Tongue (tissue), 2 donors: ENCODE data around the gene ZNF383. TPM values are rescaled to one million over a fixed set of nuclear protein-coding genes. Genes with fewer than 3 reads are reported as not detected.
"Not testable (repeated sequence)": the region's sequence is repeated elsewhere in the genome, so short reads cannot be mapped to it uniquely, and the experiment has no call there.

Experiments
- DNase-seq: peaks from one replicate; pipeline ENCODE4 v3.0.0-alpha.2; 2015
- total RNA-seq: library from RNA; depleted of rRNA; stranded (reverse); fragments of >200 nt; gene quantifications from one replicate; pipeline ENCODE4 v1.2.3, GENCODE V29; 2014

Gene ZNF383
- total RNA-seq = 12.6 TPM

DNA sequence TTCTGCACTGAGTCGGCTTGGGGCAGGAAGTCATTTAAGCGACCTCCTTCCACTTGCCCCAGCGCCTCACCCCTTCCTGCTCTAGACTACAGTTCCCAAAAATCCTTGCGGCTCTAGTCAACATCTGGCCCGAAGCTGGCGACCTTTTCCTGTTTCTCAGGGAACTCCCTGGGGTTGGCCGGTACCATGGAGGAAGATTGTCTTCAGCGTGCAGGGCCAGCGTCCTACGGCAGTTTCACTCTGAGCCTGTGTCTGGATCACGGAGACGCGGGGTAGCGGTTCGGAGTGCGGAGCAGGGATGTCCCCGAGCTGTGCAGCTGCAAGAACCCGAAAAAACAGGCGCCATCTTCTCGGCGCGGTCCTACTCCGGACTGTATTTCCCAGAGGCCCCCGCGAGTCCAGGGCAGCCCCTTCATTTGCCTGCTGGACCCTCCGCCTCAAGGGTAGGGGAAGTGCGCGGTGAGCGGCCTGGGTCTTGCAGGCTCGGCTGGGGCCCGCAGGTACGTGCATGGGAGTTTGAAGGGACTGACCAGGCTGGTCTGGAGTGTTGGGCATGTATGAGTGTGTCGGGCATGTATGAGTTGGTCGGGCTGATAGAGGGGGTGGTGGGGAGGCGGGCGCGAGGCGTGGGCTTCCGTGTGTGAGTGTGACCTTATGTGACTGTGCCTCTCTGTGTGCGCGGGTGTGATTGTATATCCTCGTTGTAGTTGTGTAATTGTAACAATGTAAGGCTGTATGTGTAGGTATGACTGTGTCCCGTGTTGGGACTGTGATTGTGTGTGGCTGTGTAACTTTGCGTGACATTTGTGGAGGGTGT lies at the start of gene ZNF383:
ZNF383 (plus strand) TSS at position 440 of the 817 bp plus-strand sequence. CDS start 12,240 bp downstream, outside the sequence.
- peak; percentile 97 for DNase-seq

DNA sequence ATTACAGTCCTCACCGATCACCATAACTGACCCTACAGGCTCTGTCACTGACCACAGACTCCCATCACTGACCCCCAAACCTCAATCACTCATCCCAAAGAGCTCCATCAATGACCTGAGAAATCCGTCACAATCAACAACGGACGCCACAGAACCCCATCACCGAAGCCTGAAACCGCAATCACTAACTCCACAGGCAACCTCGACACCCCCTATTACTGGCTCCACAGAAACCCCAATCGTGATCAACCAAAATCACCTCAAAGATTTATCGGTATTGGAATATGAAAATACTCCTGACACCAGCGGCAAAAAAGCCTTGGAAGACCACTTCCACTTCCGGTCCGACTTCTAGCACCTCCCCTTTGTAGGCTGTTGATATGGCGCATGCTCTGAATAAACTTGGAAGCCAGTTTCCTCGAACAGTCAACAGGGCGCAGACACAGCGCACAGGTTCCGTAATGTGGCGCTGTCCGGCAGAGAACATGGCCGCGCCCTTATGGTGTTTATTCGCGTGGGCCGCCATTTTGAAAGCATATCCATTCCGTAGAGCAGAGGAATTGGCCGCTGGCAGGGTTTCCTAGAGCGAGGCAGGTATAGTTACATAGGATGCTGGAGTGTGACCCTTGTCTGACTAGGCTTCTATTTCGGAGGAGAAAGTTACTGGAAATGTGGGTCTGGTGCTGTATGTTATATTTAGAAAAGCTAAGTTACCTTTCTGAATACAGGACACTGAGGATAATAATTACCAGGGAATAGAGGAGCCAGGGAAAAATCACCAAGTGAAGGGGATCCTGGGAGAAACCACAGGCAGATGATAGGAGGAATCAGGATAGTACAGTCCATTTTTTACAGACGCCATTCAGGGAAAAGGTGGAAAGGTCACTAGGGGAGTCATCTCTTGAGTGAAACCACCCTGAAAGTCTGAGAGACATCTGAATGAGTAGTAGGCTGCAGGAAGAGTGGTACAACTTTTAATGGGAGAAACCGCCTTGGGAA lies 45.3 kb upstream of the ZNF383 start, which contains the start of gene ZNF585A:
ZNF585A (minus strand) TSS at position 328 of the 999 bp plus-strand sequence. CDS start 2,785 bp downstream, outside the sequence.
- DNase-seq = peak; percentile 99

- not testable (repeated sequence) for DNase-seq
Observed at GRCh38 chr19:37186071-37186470, 31.9 kb upstream of the ZNF383 start.

- not testable (repeated sequence) for DNase-seq
Observed at GRCh38 chr19:37195248-37195647, 22.8 kb upstream of the ZNF383 start.

DNA sequence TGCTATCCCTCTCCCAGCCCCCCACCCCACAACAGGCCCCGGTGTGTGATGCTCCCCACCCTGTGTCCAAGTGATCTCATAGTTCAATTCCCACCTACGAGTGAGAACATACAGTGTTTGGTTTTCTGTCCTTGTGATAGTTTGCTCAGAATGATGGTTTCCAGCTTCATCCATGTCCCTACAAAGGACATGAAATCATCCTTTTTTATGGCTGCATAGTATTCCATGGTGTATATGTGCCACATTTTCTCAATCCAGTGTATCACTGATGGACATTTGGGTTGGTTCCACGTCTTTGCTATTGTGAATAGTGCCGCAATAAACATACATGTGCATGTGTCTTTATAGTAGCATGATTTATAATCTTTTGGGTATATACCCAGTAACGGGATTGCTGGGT lies 20.9 kb upstream of the ZNF383 start:
- DNase-seq = not testable (repeated sequence)

- DNase-seq = no peak
Observed at GRCh38 chr19:37197768-37198167, 20.2 kb upstream of the ZNF383 start.

DNA sequence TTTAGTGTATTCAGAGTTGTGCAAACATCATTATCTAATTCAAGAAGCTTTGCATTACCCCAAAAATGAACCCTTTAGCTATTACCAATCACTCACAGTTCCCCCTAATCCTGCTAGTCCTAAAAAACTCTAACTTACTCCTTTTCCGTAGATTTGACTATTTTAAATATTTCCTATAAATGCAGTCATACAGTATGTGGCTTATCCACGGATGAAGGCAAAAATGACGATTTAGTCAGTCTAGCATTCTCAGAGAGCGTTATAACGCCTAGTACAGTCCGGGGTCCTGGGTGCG lies 587 bp upstream of the ZNF383 start:
- DNase-seq = no peak

DNA sequence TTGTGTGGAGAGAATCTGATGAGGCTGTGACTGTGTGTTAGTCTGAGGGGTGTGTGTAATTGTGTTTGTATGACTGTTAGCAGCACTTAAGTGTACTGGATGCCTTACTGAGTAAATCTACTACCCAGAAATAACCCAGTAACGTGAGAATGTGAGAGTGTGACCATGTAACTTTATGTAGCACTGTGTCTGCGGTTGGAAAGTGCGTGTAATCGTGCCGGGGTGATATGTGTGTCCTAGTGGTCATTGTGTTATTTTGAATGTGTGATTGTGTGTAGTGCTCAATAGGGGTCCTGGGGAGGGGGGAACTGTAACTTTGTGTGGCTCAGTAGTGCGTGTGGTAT lies 550 bp downstream of the ZNF383 start:
- peak; percentile 33 for DNase-seq

- DNase-seq = no peak
Observed at GRCh38 chr19:37220383-37220782, 2.4 kb downstream of the ZNF383 start.

GRCh38 chr19:37221136-37221535 lies 3.1 kb downstream of the ZNF383 start:
- no peak for DNase-seq

DNA sequence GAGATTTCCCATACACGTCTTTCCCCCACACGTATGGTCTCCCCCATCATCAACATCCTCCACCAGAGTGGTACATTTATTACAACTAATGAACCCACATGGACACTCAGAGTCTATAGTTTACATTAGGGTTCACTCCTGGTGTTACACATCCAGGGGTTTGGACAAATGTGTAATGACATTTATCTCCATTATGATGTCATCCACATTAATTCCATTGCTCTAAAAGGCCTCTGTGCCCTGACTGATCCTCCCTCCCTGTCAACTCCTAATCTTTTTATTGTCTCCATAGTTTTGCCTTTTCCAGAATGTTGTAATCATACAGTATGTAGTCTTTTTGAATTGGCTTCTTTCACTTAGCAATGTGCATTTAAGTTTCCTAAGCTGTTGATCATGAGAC lies 8.2 kb downstream of the ZNF383 start:
- no peak for DNase-seq

DNA sequence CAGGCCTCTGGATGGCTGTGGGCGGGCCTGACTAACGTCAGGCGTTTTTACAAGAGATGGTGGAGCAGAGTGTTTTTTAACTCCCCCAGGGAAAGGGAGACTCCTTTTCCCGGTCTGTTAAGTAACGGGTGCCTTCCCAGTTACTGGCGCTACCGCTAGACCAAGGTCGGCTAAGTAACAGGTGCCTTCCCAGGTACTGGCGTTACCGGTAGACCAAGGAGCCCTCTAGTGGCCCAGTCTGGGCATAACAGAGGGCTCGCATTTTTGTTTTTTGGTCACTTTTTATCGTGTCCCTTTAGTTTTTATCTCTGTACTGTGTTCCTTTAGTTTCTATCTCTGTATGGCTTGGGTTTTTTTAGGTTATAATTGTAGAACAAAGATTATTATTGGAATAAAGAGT lies 10.0 kb downstream of the ZNF383 start:
- peak; percentile 52 for DNase-seq

GRCh38 chr19:37243206-37243632 lies 25.2 kb downstream of the ZNF383 start:
- no peak for DNase-seq

DNA sequence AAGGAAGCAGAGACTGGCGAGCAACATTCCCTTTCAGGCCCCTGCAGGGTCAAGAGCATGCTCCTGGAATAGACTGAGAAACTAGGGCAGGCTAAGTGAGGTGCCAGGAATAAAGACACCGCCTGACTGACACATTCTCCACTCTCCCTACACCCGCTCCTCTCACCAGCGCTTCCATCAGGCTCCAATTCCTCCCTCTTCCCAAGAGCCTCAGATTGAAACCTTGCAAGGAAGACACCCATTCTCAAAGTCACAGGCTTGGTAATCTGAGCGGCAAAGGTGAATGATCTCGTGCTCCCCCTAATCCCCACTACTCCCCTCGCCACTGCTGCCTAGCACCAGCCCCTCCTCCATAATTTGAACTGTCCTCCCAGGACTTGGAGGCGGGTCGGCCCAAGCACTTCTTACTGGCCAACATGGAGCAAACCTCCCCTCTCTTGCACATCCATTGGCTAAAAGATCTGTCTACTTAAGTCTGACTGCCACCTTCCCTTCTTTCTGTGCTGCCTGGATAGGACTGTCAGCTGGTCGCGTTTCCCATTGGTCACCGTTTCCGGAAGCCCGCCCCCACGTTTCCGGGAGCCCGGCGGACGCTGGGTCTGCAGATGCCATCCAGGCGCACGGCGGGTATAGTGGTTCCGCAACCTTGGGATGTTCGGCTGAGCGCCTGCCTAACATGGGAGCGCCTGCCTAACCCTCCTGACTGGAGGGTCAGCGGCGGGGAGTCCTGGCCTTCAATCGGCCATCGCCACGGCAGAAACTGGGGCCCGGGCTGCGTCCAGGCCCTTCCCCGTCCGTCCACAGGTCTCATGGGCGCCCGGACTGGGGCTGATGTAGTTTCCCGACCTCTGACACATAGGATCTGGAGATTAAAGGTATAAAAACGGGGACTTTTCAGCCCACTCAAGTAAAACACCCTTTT lies 33.6 kb downstream of the ZNF383 start:
- peak; percentile 98 for DNase-seq

DNA sequence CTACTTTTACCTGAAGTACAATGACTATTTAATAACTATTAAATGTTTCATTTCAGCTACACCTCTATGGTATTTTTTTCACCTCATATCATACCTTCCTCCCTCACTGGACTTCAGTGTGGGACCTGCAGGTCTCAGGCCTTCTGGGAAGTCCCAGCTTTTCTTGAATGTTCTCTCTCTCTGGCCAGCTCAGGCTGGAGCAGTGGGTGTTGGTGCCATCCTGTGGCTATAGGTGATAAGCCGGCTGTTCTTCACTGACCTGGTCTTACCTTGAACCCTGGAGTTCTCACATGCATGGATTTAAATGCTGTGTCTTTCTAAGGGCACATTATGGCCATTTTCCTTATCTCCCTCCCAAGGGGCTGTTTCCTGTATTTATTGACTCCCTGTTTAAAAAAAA lies 45.0 kb downstream of the ZNF383 start:
- DNase-seq = not testable (repeated sequence)

DNA sequence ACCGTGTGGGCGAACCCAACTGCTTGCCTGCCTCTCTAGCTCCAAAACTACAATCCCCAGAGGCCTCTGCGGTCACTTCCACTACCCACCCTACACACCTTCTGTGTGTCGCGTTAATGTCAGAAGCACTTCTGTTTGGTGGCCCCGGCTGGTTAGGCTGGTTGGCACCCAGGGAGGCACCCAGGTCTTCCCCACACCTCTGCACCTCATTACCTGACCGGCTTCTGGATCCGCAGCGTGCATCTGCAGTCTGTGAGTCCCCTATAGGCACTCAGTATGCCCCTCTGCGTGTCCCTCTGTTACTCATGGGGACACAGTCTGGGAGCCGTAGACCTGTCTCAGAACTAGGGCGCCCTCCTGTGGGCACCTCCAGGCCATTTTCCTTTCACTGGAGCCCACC lies 49.0 kb downstream of the ZNF383 start:
- not testable (repeated sequence) for DNase-seq

- DNase-seq = not testable (repeated sequence)
Observed at GRCh38 chr19:37267755-37268154, 49.7 kb downstream of the ZNF383 start.

DNA sequence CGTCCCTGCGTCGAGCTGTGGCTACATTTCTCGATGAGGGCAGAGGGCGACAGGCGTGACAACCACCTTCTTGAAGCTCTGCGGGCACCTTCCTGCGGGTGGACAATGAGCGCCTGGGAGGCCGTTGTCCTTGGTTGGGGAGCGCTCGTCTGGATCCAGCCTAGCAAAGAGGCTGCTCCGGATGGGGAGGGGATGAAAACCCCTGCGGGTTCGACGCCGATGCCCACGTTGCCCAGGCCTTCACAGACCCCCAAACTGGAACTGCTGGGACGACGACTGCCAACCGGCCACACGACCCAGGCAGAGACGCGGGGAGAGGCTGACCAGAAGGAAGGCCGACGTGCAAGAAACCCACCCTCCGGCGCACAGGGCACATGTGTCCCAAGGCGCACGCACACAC lies 62.6 kb downstream of the ZNF383 start:
- DNase-seq = not testable (repeated sequence)

DNA sequence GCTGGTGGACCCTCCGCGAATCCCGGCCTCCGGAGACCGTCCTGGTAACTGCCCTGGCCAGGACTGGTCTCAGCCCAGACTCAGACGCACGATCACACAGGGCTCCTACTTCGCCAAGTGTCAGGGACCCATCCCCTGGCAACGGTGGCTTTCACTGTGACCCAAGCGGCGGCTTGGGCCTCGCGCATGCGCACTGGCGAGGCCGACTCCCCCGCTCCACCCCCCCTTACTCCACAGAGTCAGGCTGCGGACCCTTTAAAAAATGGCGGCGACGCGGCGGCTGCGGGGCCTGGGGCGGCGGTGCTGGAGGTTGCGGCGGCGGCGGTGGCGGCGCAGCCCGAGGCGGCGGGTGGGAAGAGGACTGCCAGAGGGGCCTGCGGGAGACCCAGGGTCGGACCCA lies 66.0 kb downstream of the ZNF383 start:
- not testable (repeated sequence) for DNase-seq

- DNase-seq = not testable (repeated sequence)
Observed at GRCh38 chr19:37289229-37289628, 71.2 kb downstream of the ZNF383 start.

DNA sequence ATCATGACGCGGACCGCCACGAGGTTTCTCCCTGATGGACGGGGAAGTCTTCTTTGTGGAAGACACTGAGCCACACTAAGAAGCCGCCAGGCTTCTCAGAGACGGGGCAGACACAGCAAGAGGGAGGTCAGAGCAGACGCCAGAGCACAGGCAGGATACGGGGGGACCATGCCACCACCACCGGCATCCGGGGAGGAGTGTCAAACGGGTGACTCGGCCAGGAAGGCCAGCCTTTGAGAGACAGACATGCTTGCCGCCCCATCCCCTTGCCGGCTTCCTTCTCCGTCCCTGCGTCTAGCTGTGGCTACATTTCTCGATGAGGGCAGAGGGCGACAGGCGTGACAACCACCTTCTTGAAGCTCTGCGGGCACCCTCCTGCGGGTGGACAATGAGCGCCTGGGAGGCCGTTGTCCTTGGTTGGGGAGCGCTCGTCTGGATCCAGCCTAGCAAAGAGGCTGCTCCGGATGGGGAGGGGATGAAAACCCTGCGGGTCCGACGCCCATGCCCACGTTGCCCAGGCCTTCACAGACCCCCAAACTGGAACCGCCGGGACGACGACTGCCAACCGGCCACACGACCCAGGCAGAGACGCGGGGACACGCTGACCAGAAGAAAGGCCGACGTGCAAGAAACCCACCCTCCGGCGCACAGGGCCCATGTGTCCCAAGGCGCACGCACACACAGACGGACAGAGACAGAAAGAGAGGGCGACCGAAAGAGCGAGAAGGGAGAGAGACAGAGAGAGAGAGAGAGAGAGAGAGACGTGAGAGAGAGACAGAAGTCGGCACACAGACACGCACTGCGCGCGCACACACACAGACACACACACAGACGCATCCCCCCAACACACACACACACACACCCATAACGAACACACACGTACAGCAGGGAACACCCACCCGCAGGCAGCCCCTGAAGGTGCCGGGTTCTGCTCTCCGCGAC lies 75.3 kb downstream of the ZNF383 start:
- not testable (repeated sequence) for DNase-seq
